ENCODE data around the gene BAIAP2L2. TPM values are rescaled to one million over a fixed set of nuclear protein-coding genes. Genes with fewer than 3 reads are reported as not detected.

Gene BAIAP2L2
- total and polyA plus RNA-seq, 10 of the 15 experiments (the other 5 are each of a cell fraction or from before 2014, with no cell fraction given): 0.08 to 0.38 (median 0.14) TPM; not detected in 6

DNA sequence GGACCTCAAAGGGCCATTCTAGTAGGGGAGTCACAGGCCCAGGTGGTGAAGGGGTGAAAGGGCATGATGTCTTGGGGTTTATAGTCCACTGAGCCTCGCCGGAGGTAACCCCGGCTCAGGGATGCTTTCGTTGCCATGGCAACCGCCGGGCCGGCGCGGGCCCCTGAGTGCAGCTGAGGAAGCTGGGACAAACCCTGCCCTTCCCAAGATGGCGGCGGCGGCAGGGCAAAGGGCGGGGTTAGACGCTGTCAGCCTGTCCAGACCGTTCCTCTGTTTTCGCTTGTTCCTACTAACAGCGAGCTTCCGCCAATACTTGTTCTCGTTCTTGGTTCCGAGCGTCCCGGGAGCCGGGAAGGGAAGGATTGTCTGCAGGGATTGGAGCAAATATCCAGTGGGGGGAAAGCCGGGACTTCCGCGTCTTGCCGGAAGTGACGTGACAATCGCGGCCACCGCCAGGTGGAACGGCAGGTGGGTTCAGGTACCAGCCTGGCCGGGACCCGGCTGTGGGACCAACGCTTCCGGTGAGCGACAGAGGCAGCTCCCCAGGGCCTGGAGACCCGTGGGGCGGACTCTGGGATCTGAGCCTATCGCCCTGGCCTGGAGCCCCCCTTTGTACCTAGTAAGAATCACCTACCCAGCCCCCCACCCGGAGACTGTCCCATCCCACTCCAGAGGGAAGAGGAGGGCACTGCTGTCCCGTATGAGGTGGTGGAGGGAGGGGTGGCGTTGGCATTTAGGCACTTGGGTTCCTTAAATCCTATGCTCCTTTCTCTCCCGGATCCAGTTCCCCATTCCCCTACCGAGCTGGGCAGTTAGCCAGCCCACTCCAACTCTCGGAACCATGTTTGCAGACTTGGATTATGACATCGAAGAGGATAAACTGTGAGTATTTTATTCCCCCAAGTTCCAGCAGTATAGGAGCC, 53.3 kb downstream of the BAIAP2L2 start, which contains the start of gene PICK1 (continued):
- TF ChIP-seq, protein P1, sequence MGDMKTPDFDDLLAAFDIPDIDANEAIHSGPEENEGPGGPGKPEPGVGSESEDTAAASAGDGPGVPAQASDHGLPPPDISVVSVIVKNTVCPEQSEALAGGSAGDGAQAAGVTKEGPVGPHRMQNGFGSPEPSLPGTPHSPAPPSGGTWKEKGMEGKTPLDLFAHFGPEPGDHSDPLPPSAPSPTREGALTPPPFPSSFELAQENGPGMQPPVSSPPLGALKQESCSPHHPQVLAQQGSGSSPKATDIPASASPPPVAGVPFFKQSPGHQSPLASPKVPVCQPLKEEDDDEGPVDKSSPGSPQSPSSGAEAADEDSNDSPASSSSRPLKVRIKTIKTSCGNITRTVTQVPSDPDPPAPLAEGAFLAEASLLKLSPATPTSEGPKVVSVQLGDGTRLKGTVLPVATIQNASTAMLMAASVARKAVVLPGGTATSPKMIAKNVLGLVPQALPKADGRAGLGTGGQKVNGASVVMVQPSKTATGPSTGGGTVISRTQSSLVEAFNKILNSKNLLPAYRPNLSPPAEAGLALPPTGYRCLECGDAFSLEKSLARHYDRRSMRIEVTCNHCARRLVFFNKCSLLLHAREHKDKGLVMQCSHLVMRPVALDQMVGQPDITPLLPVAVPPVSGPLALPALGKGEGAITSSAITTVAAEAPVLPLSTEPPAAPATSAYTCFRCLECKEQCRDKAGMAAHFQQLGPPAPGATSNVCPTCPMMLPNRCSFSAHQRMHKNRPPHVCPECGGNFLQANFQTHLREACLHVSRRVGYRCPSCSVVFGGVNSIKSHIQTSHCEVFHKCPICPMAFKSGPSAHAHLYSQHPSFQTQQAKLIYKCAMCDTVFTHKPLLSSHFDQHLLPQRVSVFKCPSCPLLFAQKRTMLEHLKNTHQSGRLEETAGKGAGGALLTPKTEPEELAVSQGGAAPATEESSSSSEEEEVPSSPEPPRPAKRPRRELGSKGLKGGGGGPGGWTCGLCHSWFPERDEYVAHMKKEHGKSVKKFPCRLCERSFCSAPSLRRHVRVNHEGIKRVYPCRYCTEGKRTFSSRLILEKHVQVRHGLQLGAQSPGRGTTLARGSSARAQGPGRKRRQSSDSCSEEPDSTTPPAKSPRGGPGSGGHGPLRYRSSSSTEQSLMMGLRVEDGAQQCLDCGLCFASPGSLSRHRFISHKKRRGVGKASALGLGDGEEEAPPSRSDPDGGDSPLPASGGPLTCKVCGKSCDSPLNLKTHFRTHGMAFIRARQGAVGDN (IDR thresholded peaks at IDR 0.05): no peak; the same call in 1 of the 2 replicates

GRCh38 chr22:38051900-38052862, 58.3 kb downstream of the BAIAP2L2 start:
- peak; percentile 96 for FAIRE-seq
- TF ChIP-seq SMC3 (IDR thresholded peaks at IDR 0.05; ENCODE audit: borderline replicate concordance, low read length): peak; percentile 89
- 0 out of 2 replicates have a peak, but pooled peaks have one; percentile 27 for TF ChIP-seq GATAD2B (conservative IDR thresholded peaks at IDR 0.05; ENCODE audit: low read depth)
- peak; percentile 31; the same call in 1 of the 2 replicates for TF ChIP-seq RB1 (IDR thresholded peaks at IDR 0.05; ENCODE audit: borderline replicate concordance)
- peak; percentile 89 for TF ChIP-seq RAD21 (IDR thresholded peaks at IDR 0.05; ENCODE audit: insufficient read depth, low read depth, low read length)
- no peak for TF ChIP-seq TAF1 (IDR thresholded peaks at IDR 0.05; ENCODE audit: borderline replicate concordance, low read depth, low read length)
- TF ChIP-seq MYC (IDR thresholded peaks at IDR 0.05; ENCODE audit: insufficient read depth, insufficient read length, insufficient replicate concordance, low read length, severe bottlenecking): peak; percentile 29
- 0 out of 2 replicates have a peak, but pooled peaks have one; percentile 50 for TF ChIP-seq TCF3 (IDR thresholded peaks at IDR 0.05; ENCODE audit: borderline replicate concordance, insufficient read depth, low read depth, low read length)
- TF ChIP-seq, protein P2, sequence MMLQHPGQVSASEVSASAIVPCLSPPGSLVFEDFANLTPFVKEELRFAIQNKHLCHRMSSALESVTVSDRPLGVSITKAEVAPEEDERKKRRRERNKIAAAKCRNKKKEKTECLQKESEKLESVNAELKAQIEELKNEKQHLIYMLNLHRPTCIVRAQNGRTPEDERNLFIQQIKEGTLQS (IDR thresholded peaks at IDR 0.05; ENCODE audit: borderline replicate concordance, extremely low read depth, low read depth, low read length): no peak
- 0 out of 3 replicates have a peak, but pooled peaks have one; percentile 18 for TF ChIP-seq POU2F2 (IDR thresholded peaks at IDR 0.05; ENCODE audit: borderline replicate concordance, low read depth, low read length)

More at GRCh38 chr22:38051900-38052862, 58.3 kb downstream of the BAIAP2L2 start:
- POLR2A ChIA-PET: interaction anchor here (0.5 to 1.3 kb wide), 2 partner anchors 519 kb away, joined by 3 to 5 read pairs; no protein-coding TSS in a partner anchor
- Histone ChIP-seq H3K9me3 (replicated peaks; ENCODE audit: control insufficient read depth, insufficient read depth, low read length) (no peaks in the 10 kb centered on the region), H3K9ac (ENCODE audit: control insufficient read depth, insufficient read depth, low read length) (no peak overlapping the region), H3K4me1 (ENCODE audit: control insufficient read depth, insufficient read depth, low read length) (no peaks in the 10 kb centered on the region; the same call in 1 of the 2 replicates), H4K20me1 (ENCODE audit: control insufficient read depth, insufficient read depth) (no peaks in the 10 kb centered on the region), H3K27me3 (replicated peaks in 1 of 2; ENCODE audit: control insufficient read depth in 2 of 2, insufficient read depth in 2 of 2, low read length in 1 of 2) (no peaks in the 10 kb centered on the region; a peak in 2 of 4 replicates), H3K27ac (ENCODE audit: control insufficient read depth, insufficient read depth) (no peak overlapping the region), H2AFZ (ENCODE audit: control insufficient read depth, low read depth, low read length) (peak overlapping the region; percentile 51), H3K36me3 (ENCODE audit: control insufficient read depth in 2 of 2, insufficient read depth in 2 of 2, low read length in 1 of 2) (no peaks in the 10 kb centered on the region), H3K79me2 (ENCODE audit: control insufficient read depth, insufficient read depth, low read length) (no peaks in the 10 kb centered on the region), H3K4me3 (no peak overlapping the region), H3K4me2 (ENCODE audit: control insufficient read depth, insufficient read depth) (no peak overlapping the region)
- 25% methylated on average over 29 of the region's 30 CpGs for WGBS (ENCODE audit: insufficient coverage, insufficient replicate concordance, low lambda C conversion rate, missing lambda C conversion rate)
- no TSS peak for BruUV-seq (replicated peaks)
- intact Hi-C loops (cut with micrococcal nuclease; ENCODE audit: unreplicated experiment): loop anchor here (1.0 to 10.0 kb wide), 5 partner anchors 50 to 629 kb away; partner anchors contain the start of gene TOMM22
- CTCF ChIA-PET: interaction anchor here (0.6 to 5.6 kb wide), 69 partner anchors 8 to 951 kb away, joined by 3 to 75 read pairs (median 4); partner anchors contain the start of genes BAIAP2L2 and DMC1
- RAD21 ChIA-PET (ENCODE audit: unreplicated experiment): interaction anchor here (0.5 to 2.7 kb wide), 37 partner anchors 14 to 717 kb away, joined by 3 to 49 read pairs (median 3); partner anchors contain the start of genes C22orf23, DMC1, GTPBP1 and POLR2F
- peak; percentile 30 for DNase-seq (ENCODE audit: low read depth, low spot score)
- SMC1A ChIA-PET (ENCODE audit: uncharacterized antibody, unreplicated experiment): interaction anchor here (0.5 to 2.3 kb wide), 27 partner anchors 9 to 651 kb away, joined by 3 to 22 read pairs (median 3); partner anchors contain the start of genes DMC1 and TOMM22
- ATAC-seq: peak; percentile 93
- in situ Hi-C loops (cut with MboI): loop anchor here (5.0 kb wide), 1 partner anchor 520 kb away; the partner anchor contains the start of gene DMC1

All from GM12878 (cell line).